Skin of body (tissue), 2 donors: ENCODE data around the gene RIC3. TPM values are rescaled to one million over a fixed set of nuclear protein-coding genes. Genes with fewer than 3 reads are reported as not detected.
"Not testable (repeated sequence)": the region's sequence is repeated elsewhere in the genome, so short reads cannot be mapped to it uniquely, and the experiment has no call there.

Source experiments
- DNase-seq: peaks from one replicate; lab custom pipeline; 2025; lab: John Stamatoyannopoulos, UW
- total RNA-seq: library from RNA; depleted of rRNA; stranded (reverse); fragments of >200 nt; gene quantifications from one replicate; pipeline ENCODE4 v1.2.3, GENCODE V29; 2014

The RIC3 gene
- total RNA-seq, 1 donor from 2014 or later, result 9.5 TPM

- DNase-seq, result peak; percentile 46
Observed at GRCh38 chr11:8192016-8192895, 23.4 kb upstream of the RIC3 start.

- DNase-seq, result no peak
Observed at GRCh38 chr11:8190431-8190830, 21.6 kb upstream of the RIC3 start.

GRCh38 chr11:8186429-8186828 lies 17.6 kb upstream of the RIC3 start:
- DNase-seq, result no peak

- no peak for DNase-seq
Observed at GRCh38 chr11:8183111-8183510, 14.3 kb upstream of the RIC3 start.

- no peak for DNase-seq
Observed at GRCh38 chr11:8180469-8180868, 11.6 kb upstream of the RIC3 start.

GRCh38 chr11:8178297-8178696 lies 9.5 kb upstream of the RIC3 start:
- DNase-seq, result no peak

- no peak for DNase-seq
Observed at GRCh38 chr11:8177136-8177535, 8.3 kb upstream of the RIC3 start.

GRCh38 chr11:8167796-8168195 lies 1.0 kb downstream of the RIC3 start:
- DNase-seq, result no peak

GRCh38 chr11:8164746-8165145 lies 4.1 kb downstream of the RIC3 start:
- DNase-seq, result no peak

- DNase-seq, result not testable (repeated sequence)
Observed at GRCh38 chr11:8161627-8162304, 7.1 kb downstream of the RIC3 start.

- DNase-seq, result no peak
Observed at GRCh38 chr11:8156877-8157276, 11.9 kb downstream of the RIC3 start.

DNA sequence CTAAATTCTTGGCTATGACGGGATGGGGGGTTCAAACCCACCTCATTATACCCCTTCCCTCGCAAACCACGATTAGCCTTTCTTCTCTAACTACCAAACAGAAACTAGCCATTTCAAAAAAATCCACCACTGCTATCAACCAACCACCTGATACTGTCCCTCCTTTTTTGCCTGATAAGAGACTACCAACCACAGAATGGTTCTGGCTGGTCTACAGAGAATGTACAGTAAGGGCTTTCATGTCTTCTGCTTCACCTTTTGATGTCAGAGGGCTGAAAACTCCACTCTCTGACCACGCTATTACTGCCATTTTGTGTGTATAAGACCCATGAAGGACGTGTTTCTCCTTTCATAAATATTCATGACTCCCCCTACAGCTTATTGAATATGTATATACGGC lies 19.1 kb downstream of the RIC3 start:
- no peak for DNase-seq

GRCh38 chr11:8138526-8138925 lies 30.3 kb downstream of the RIC3 start:
- DNase-seq, result no peak

DNA sequence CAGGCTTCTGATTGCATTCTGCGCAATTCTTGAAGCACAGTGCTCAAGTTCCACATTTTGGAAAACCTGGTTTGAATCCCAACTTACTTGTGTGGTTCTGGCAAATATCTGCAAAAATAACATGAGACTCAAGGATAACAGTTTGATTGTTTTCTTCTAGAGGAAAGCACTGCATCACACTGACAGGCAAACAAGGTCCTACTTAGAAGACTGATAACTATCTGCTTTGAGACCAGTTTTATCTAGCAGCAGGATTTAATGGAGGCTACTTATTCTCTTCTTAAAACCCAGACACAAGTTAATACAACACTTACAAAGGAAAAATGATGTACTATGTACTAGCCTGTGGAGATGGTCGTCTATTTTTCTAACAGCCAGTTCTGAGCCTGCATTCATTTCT lies 41.4 kb downstream of the RIC3 start:
- DNase-seq, result no peak

DNA sequence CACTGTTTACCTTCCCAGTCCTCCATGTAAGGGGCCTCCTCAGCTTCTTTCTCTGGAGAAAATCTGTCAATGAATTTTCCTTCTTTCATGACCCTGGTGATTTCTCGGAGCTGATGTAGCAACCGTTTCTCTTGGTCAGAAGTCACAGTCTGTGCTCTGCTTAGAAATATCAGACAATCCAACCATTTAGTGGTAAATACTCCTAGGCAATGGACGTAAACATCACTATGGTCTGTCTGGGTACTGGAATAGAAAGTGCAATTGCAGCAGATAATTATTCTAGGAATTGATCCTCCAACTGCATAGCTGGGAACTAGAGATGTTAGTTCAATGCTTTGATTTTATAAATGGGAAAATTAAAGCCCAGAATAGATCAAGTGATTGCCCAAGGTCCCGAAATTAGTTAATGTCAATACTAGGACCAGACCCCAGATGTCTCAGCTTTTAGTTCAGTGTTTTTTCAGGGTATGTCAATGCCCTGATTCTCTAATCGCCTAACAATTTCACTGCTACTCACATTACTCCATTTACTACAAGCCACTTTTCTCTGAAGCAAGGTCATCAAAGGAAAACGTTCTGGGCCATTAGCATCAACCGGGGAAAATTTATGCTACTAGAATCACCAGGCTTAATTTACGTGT lies 42.1 kb downstream of the RIC3 start:
- no peak for DNase-seq

GRCh38 chr11:8122173-8122764 lies 46.6 kb downstream of the RIC3 start:
- DNase-seq, result no peak

GRCh38 chr11:8111636-8112035 lies 57.2 kb downstream of the RIC3 start:
- no peak for DNase-seq

GRCh38 chr11:8110396-8110795 lies 58.4 kb downstream of the RIC3 start:
- no peak for DNase-seq

DNA sequence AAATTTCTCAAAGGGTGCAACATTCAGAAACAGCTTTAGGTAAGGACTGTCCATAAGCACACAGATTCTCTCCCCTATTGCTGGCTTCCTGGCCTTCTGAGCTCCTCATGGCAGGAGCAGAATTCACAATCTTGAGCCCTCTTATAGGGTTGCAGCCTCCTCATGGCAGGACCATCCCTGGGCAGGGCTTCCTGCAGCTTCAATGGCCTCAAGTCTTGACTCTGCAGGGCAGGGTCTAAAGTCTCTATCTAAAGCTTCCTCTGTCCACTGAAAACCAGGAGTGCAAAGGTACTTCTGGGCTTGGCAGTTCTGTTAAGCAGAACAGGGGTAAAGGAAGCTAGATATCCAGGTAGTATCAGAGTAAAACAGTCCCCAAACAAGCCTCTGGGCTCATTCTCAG lies 59.1 kb downstream of the RIC3 start:
- DNase-seq, result no peak

- DNase-seq, result no peak
Observed at GRCh38 chr11:8108421-8108820, 60.4 kb downstream of the RIC3 start.

- no peak for DNase-seq
Observed at GRCh38 chr11:8107642-8108041, 61.2 kb downstream of the RIC3 start.

- DNase-seq, result no peak
Observed at GRCh38 chr11:8106679-8107078, 62.1 kb downstream of the RIC3 start.
